ENCODE results near the gene MINAR2. TPM values are rescaled to one million over a fixed set of nuclear protein-coding genes. Genes with fewer than 3 reads are reported as not detected.

The MINAR2 gene, protein sequence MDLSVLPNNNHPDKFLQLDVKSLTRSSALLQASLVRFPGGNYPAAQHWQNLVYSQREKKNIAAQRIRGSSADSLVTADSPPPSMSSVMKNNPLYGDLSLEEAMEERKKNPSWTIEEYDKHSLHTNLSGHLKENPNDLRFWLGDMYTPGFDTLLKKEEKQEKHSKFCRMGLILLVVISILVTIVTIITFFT
- not detected in 2 replicates for total RNA-seq

DNA sequence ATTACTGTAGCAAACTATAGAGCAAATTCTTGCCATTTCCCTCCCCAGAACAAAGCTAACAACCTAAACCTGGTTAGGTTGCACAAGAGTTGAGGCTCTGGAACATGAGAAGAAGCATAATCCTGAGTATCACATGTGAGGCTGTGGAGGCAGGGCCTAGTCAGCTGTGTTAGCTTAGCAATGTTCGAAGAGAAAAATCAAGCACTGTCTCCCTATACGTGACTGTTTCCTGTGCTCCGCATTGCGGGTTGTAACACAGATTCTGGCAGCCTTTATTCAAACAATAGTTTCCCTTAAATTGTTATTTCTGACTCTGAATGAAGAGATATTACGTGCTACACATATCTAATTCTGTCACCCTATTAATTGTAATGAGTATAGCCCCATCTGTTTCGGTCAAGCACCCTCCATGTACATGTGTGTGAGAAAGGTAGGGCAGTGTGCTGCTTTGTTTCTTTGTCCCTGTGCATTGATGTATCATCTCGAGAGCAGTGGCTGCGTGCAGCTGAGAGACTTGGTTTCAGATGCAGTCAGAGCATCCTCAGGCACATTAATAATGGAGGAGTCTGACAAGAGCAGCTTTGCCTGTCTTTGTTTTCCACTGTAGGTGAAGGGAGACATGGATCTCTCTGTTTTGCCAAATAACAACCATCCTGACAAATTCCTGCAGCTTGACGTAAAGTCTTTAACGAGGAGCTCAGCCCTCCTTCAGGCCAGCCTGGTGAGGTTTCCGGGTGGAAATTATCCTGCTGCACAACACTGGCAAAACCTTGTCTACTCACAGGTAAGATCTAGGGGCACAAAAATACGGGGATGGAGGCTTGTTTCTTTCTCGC, at the start of gene MINAR2:
MINAR2 (plus strand) TSS at position 523 of the 836 bp plus-strand sequence; CDS start at position 620, 97 bp downstream.

Other genes starting within 250 kb of the MINAR2 start
- 2.7 and 3.3 TPM in 2 replicates for gene CHSY3, start 156.4 kb downstream of the MINAR2 start, total RNA-seq

Data from thoracic aorta endothelial cell (primary cell).